GM19043 (cell line): ENCODE results near the gene PSORS1C1.
A peak's percentile ranks its signal among the peaks of the same experiment; 100 is the strongest.
"Not testable (repeated sequence)": the region's sequence is repeated elsewhere in the genome, so short reads cannot be mapped to it uniquely, and the experiment has no call there.

Experiments
- ATAC-seq: cut with Tn5 transposase; IDR thresholded peaks from one replicate; pipeline ENCODE4 v1.9.1; 2021; ENCODE audit warnings: low read depth; ENCODE audit not compliant: unreplicated experiment

Gene PSORS1C1

GRCh38 chr6:31172973-31173384 is 58.4 kb downstream of the PSORS1C1 start:
- ATAC-seq = no peak

- no peak for ATAC-seq
Measured at GRCh38 chr6:31173406-31173805, 58.8 kb downstream of the PSORS1C1 start.

GRCh38 chr6:31174378-31174777 is 59.8 kb downstream of the PSORS1C1 start:
- ATAC-seq = no peak

GRCh38 chr6:31175971-31176370 is 61.4 kb downstream of the PSORS1C1 start:
- no peak for ATAC-seq

GRCh38 chr6:31178143-31179041 is 63.8 kb downstream of the PSORS1C1 start:
- ATAC-seq = no peak

GRCh38 chr6:31179042-31179386 is 64.4 kb downstream of the PSORS1C1 start:
- ATAC-seq = no peak

GRCh38 chr6:31179896-31180295 is 65.3 kb downstream of the PSORS1C1 start:
- ATAC-seq = no peak

- peak; percentile 81 for ATAC-seq
Measured at GRCh38 chr6:31180500-31180899, 65.9 kb downstream of the PSORS1C1 start.

- ATAC-seq = not testable (repeated sequence)
Measured at GRCh38 chr6:31183287-31183686, 68.7 kb downstream of the PSORS1C1 start.

- not testable (repeated sequence) for ATAC-seq
Measured at GRCh38 chr6:31183859-31184258, 69.3 kb downstream of the PSORS1C1 start.

- ATAC-seq = not testable (repeated sequence)
Measured at GRCh38 chr6:31185695-31186051, 71.1 kb downstream of the PSORS1C1 start.

- ATAC-seq = no peak
Measured at GRCh38 chr6:31186052-31186734, 71.6 kb downstream of the PSORS1C1 start.

GRCh38 chr6:31187780-31188194 is 73.2 kb downstream of the PSORS1C1 start:
- ATAC-seq = no peak

GRCh38 chr6:31189223-31189622 is 74.6 kb downstream of the PSORS1C1 start:
- ATAC-seq = not testable (repeated sequence)
